WTC11 (cell line): Measurements from ENCODE around the gene HIVEP2.

Experiments used
- FOXP1 ChIP-seq: sonication (generic); formaldehyde crosslinking; IDR thresholded peaks from 2 replicates; pipeline ENCODE4 v1.8.0; 2022; ENCODE audit warnings: missing genetic modification reagents, mild to moderate bottlenecking, moderate library complexity, borderline replicate concordance
- GABPB1 ChIP-seq: sonication (generic); formaldehyde crosslinking; IDR thresholded peaks from 2 replicates; pipeline ENCODE4 v1.8.1; 2023; ENCODE audit warnings: mild to moderate bottlenecking, missing genetic modification reagents
- IRF2 ChIP-seq: sonication (generic); formaldehyde crosslinking; IDR thresholded peaks from 2 replicates; pipeline ENCODE4 v1.8.0; 2022; ENCODE audit warnings: low read depth, missing genetic modification reagents, borderline replicate concordance
- TF ChIP-seq, protein P1 (sequence below): fragments of 200-600 bp; IDR thresholded peaks from 2 replicates; pipeline ENCODE4 v1.8.0; 2022; ENCODE audit warnings: antibody characterized with exemption
- TF ChIP-seq, protein P2 (sequence below): sonication (generic); formaldehyde crosslinking; IDR thresholded peaks from 2 replicates; pipeline ENCODE4 v1.8.0; 2022; ENCODE audit warnings: mild to moderate bottlenecking, missing genetic modification reagents

- no peak for TF ChIP-seq GABPB1 (CRISPR knock-in tag)
- TF ChIP-seq IRF2 (CRISPR knock-in tag), result no peak
- TF ChIP-seq FOXP1 (CRISPR knock-in tag), result no peak
- TF ChIP-seq, protein P1, sequence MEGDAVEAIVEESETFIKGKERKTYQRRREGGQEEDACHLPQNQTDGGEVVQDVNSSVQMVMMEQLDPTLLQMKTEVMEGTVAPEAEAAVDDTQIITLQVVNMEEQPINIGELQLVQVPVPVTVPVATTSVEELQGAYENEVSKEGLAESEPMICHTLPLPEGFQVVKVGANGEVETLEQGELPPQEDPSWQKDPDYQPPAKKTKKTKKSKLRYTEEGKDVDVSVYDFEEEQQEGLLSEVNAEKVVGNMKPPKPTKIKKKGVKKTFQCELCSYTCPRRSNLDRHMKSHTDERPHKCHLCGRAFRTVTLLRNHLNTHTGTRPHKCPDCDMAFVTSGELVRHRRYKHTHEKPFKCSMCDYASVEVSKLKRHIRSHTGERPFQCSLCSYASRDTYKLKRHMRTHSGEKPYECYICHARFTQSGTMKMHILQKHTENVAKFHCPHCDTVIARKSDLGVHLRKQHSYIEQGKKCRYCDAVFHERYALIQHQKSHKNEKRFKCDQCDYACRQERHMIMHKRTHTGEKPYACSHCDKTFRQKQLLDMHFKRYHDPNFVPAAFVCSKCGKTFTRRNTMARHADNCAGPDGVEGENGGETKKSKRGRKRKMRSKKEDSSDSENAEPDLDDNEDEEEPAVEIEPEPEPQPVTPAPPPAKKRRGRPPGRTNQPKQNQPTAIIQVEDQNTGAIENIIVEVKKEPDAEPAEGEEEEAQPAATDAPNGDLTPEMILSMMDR, result no peak
- TF ChIP-seq, protein P2, sequence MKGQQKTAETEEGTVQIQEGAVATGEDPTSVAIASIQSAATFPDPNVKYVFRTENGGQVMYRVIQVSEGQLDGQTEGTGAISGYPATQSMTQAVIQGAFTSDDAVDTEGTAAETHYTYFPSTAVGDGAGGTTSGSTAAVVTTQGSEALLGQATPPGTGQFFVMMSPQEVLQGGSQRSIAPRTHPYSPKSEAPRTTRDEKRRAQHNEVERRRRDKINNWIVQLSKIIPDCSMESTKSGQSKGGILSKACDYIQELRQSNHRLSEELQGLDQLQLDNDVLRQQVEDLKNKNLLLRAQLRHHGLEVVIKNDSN (CRISPR knock-in tag), result no peak
Measured at GRCh38 chr6:142738731-142739130, 206.2 kb downstream of the HIVEP2 start.
